Vagina (tissue), 2 donors: ENCODE results near the gene TK1.

Experiments used
- CTCF ChIP-seq, 3 experiments: fragments of 450-650 bp in 2 of 3; fragments of 200-600 bp in 1 of 3; sonication (generic) in 1 of 3; IDR thresholded peaks; one replicate each; pipeline ENCODE4 v1.5.1; 2017 to 2019; ENCODE audit warnings: antibody characterized with exemption in 3 of 3, mild to moderate bottlenecking in 2 of 3, moderate library complexity in 2 of 3
- POLR2A ChIP-seq, 2 donors: fragments of 450-650 bp; IDR thresholded peaks; one replicate each; pipeline ENCODE4 v1.6.1; 2017; ENCODE audit warnings: antibody characterized with exemption in 2 of 2, mild to moderate bottlenecking in 2 of 2, moderate library complexity in 2 of 2
- POLR2AphosphoS5 ChIP-seq, 2 donors: sonication (generic); formaldehyde crosslinking; IDR thresholded peaks; one replicate each; pipeline ENCODE4 v1.9.0; 2017; ENCODE audit warnings: antibody characterized with exemption in 2 of 2, mild to moderate bottlenecking in 2 of 2, low read depth in 1 of 2; ENCODE audit not compliant: insufficient read depth in 1 of 2

- TF ChIP-seq POLR2A (IDR thresholded peaks at IDR 0.05) = no peak
- TF ChIP-seq CTCF (IDR thresholded peaks at IDR 0.05) = no peak
- no peak for TF ChIP-seq POLR2AphosphoS5 (IDR thresholded peaks at IDR 0.05; ENCODE audit: insufficient read depth in 1 of 2, low read depth in 1 of 2)
Observed at GRCh38 chr17:78235885-78236284, 49.0 kb upstream of the TK1 start.
